ENCODE measurements around the gene NSD2. TPM values are rescaled to one million over a fixed set of nuclear protein-coding genes. Genes with fewer than 3 reads are reported as not detected.
"Not testable (repeated sequence)": the region's sequence is repeated elsewhere in the genome, so short reads cannot be mapped to it uniquely, and the experiment has no call there.

NSD2 gene
- polyA plus RNA-seq, 4 donors: 73.6 to 85.8 (median 81.7) TPM

DNA sequence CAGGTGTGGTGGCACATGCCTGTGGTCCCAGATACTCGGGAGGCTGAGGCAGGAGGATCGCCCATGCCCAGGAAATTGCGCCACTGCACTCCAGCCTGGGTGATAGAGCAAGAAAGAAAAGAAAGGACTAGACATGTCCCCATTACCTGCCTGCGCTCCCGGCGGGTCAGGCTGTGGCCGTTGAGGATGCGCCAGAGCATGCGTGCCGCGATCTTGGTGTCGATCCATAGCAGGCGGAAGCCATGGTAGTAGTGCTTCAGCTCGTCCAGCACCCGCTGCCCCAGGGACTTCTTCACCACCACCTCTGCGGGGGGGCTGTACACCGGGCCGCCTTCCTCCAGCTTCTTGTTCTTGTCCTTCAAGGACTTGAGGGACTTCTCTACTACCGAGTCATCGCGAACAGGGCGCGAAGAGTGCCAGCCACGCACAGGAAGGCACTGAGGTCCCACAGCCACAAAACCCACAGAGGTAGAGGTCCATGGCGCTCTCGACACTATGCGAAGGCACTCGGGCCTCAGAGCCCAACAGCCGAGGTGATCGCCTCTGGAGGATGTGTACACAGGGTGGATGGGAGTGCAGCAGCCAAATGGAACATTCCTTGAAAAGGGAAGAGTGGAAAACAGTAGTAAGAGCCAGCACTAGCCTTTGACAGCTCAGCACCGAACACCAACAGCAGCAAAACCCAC lies 29.8 kb upstream of the NSD2 start:
- no peak for DNase-seq (ENCODE audit: low read depth in 4 of 4, low spot score in 3 of 4)

DNA sequence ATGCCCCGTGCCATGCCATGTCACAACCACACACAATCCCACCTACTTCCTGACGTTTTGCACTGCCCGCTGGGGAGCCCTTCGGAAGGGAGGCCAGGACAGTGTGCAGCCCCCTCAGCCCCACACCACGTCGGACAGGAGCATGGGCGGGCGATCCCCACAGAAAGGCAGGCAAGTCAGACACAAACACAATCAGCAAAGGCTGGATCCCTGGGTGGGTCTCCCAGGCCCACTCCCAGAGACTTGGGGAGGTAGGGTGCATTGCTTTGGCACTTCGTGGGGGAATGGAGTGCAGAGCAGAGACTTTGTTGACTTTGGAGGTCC lies 29.3 kb upstream of the NSD2 start:
- DNase-seq (ENCODE audit: low read depth in 4 of 4, low spot score in 3 of 4): no peak

DNA sequence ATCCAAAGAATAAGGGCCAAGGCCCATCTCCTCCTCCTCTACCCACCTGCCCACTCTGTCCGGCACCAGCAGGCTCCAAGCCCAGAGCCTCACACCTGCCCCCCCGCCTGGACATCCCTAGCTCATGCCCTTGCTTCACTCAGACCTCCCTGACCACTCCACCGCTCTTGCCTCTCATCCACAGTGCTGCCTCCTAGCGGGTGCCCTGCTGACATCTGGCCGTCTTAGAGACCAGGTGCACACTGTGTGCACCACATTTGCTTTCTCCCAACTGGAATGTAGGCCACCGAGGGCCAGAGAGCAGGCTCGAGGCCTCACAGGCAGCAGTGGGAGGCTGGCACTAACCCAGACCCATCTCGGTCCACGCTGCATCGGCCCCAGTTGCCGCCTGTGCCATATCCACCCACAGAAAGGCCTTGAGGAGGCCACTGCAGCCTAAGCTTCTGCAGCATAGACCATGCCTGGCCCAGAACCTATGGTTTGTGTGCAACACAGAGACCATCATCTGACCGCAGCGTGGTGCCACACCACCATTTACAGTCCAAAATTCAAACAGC lies 28.8 kb upstream of the NSD2 start:
- no peak for DNase-seq (ENCODE audit: low read depth in 4 of 4, low spot score in 3 of 4)

DNA sequence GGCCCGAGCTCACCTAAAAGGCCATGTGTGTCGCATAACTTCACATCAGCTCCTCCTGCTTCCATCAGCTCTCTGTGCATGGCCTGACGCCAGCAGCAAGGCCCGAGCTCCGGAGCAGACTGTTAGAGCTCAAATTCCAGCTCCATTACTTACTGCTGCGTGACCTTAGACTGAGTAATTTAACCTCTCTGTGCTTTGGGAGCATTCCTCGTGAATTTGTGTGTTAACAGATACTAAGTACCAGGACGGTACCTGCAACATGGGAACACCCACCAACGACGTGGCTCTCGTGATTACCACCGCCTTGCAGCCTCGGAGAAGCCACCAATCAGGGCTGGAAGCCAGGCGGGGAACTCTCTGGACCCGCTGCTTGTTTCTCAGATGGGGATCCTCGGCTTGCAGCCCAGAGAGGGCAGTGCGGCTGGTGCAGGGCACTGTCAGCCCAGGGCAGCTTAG lies 28.2 kb upstream of the NSD2 start:
- no peak for DNase-seq (ENCODE audit: low read depth in 4 of 4, low spot score in 3 of 4)

DNA sequence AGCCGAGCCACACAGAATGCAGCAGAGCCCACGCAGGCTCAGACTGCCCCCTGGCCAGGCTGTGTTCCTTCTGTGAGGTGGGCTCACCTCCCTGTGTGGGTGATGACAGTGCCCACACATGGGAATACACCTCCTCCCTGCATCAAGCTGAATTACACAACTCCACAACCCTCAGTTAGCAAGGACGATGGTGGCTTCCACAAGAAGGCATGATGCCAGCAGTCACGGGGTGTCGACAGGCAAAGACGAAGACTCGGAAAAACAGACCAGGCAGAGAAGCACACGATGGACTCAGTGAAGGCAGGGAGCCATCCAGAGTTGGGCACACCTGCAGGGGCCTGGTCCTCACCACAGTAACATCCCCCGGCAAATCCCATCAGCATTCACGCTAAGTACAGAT lies 27.3 kb upstream of the NSD2 start:
- DNase-seq (ENCODE audit: low read depth in 4 of 4, low spot score in 3 of 4): no peak

DNA sequence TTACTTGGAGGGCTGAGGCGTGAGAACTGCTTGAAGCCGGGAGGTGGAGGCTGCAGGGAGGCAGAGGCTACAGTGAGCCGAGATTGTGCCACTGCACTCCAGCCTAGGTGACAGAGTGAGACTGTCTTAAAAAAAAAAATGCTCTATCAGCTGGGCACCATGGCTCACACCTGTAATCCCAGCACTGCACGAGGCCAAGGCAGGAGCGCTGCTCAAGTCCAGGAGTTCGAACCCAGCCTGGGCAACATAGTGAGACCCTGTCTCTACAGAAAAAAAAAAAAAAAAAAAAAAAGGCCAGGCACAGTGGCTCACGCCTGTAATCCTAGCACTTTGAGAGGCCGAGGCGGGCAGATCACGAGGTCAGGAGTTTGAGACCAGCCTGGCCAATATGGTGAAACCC lies 26.6 kb upstream of the NSD2 start:
- DNase-seq (ENCODE audit: low read depth in 4 of 4, low spot score in 3 of 4): not testable (repeated sequence)

DNA sequence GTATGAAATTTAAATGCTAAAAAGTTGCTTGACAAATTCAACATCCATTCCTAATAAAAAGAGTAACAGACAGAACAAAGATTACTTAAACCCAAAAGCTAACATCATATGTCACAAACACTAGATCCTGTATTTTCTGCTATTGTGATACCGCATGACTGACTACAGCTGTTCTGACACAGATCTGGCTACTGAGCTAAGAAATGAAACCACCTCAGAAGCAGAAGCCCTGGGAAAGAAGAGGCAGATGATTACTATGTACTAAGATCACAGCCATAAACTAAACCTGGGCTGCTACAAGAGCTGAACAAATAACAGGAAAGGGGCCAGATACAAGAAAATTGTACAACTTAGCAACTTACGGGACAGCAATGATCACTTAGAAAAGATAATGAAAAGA lies 24.6 kb upstream of the NSD2 start:
- DNase-seq (ENCODE audit: low read depth in 4 of 4, low spot score in 3 of 4): no peak

DNA sequence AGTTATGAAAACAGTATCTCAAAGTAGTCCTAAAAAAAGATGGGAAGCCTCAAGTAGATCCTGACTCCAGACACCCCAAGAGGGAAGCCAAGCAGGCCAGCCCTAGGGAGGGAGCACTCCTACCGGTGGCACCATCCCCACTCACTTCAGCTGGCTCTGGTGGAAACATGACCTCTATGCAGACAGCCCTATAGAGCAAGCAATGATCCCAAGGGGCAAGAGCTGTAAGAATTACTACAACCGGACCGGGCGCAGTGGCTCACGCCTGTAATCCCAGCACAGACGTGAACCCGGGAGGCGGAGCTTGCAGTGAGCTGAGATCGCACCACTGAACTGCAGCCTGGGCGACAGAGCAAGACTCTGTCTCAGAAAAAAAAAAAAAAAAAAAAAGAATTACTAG lies 20.9 kb upstream of the NSD2 start:
- no peak for DNase-seq (ENCODE audit: low read depth in 4 of 4, low spot score in 3 of 4)

DNA sequence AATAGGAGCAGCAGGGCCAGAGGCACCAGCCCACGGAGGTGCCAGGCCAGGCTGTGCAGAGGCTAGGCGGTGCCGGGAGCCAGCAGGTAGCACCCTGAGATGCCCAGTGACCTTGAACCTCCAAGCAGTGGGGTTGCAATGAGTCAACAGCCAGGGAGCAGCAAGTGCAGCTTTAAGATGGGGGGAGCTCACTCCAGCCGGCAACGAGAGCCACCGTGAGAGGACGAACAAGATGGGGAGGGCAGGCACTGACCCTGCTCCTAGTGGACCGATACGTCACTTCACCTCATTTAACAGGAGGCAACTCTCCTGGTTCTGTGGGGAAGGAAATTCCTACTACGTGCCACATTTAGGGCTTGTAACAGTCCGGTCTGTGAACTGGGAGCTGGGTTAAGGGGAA lies 20.0 kb upstream of the NSD2 start:
- no peak for DNase-seq (ENCODE audit: low read depth in 4 of 4, low spot score in 3 of 4)

DNA sequence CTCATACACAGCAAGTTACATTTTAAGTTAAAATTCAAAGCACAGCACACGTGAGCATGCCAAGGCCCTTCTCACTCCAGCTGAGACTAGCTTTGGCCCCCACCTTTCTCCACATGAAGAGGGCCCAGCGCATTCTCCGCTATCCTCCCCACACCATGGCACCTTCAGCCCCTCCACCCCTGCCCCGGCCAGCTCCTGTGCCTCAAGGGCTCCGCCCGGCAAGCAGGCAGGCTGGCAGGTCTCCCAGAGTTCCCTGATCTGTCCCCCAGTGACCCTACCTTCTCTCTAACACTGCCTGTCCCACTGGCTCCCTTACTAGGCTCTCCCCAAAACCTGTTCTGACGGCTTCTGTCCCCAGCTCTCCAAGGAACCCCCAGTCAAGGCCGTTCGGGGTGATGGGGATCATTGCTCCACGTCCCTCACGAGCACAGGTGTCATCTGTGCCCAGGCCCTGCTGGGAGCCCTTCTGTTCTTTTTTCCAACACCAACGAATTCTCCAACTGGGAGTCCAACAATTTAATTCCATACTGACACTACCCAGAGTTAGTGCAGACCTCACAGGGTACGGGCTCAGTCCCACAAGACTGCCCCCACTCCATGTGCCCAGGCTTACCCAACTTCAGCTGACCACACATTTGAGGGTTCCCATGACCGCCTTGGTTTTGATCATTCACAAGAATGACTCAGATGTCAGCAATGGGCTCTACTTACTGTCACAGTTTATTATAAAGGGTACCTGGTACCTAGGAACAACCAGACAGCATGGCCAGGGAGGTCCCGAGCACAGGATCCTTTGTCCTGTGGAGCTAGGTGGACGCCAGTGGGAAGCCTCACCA lies 19.4 kb upstream of the NSD2 start:
- DNase-seq (ENCODE audit: low read depth in 4 of 4, low spot score in 3 of 4): no peak

DNA sequence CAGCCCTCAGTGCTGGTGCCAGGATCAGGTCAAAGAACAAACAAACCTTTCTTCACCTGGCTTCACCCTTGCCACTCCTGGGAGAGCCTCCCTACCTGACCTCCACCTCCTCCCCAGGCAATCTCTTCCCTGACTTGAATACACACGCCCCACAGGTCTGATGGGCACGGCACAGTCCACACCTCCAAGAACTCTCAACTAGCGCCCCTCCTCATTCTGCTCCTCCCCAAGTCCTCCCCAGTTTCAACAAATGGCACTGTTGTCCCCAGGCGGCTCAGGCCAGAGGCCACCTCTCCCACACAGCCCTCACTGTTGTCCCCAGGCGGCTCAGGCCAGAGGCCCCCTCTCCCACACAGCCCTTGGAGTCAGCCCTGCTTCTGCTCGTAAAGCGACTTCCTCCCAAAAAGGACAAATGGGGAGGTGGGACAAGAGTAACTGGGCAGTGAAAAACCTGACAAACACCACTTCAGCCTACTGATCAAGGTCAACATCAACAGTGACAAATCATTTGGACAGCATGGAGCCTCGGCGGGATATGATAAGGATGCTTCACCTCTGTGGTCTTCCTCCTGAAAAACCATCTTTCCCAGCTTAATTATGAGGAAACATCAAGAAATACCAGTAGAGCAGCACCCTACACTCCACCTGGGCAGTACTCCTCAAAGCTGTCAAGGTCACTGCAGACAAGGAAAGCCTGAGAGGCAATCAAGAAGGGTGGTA lies 18.1 kb upstream of the NSD2 start:
- DNase-seq (ENCODE audit: low read depth in 4 of 4, low spot score in 3 of 4): no peak

DNA sequence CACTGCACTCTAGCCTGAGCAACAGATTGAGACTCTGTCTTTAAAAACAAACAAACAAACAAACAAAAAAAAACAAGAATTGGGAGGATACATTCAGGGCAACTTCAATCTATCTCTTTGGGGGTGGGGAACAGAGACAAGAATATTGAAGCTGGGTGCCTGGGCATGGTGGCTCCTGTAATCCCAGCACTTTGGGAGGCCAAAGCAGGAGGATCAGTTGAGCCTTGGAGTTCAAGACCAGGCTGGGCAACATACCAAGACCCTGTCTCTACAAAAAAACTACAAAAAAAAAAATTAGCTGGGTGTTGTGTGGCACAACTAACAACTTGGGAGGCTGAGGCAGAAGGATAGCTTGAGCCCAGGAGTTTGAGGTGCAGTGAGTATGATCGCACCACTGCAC lies 16.4 kb upstream of the NSD2 start:
- DNase-seq (ENCODE audit: low read depth in 4 of 4, low spot score in 3 of 4): no peak

DNA sequence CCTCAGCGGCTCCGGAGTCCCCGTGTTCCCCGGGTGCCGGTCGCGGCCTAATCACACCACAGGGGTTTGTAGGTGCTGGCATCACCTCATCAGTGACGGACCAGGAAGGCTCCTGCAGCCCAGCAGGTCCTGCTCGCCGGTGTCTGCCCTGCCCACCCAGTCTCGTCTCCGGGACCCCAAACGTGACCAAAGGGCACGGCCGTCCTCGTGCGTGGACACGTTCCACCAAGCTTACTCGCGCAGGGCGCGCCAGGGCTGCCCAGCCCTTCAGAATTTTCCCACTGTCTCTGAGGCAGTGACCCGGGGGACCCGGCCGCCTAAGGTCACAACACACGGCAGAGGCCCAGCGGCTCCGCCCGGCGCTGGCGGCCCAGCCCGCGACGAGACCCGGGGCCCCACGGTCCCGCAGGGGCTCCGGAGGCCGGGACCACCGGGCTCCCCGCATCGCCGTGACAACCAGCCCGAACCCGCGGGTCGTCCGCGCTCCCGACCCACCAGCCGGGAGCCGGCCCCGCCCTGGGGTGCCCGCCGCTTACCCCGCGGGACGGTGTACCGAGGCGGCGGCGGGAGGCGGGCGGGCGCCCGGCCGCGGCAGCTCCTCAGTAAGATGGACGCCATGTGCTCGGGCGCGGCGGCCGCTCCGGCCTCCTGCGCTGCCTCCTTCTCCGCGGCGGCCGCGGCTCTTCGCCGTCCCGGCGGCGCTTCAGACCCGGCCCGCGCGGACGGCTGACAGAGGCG lies 15.7 kb upstream of the NSD2 start:
- no peak for DNase-seq (ENCODE audit: low read depth in 4 of 4, low spot score in 3 of 4)

DNA sequence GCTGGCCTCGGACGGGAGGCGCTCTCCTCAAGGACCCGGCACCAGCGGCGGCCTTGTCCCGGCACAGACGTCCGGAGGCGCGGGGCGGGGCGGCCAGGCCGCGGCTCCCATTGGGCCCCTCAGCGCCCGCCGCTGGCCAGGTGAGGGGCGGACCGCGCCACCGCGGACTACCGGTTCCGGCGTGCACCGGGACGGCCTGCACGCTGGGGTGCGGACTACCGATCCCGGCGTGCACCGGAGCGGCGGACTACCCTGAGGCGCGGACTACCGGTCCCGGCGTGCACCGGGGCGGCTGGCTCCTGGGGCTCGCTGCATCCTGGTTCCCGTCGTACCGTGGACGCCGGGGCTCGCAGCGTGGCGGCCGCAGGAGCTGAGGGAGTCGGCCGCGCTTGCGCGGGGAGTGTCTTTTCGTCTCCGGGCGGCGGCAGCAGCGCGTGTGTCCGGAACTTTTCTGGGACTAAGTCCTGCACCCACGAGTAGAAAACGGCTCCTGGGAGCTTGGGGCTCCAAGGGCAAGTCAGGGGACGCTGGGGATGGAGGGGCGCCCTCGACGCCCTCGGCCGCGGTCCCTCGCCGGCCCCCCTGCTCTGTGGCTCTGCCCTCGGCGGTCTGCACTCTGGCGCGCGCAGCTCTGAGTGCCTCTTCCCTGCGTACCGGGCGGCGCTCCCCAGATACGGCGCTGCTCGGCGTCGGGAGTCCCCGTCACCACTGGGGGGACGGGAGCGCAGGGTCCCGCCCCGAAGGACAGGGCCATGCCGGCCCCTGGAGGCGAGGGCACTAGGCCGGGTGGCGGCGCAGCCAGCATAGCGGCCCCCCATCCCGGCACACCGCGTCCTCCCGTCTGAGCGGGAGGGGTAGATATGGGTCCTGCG lies 14.9 kb upstream of the NSD2 start, which contains the start of gene LETM1:
Gene LETM1, minus strand, starts transcription at position 86 of the 872 bp plus-strand sequence. CDS start 206 bp downstream, outside the sequence.
- DNase-seq (ENCODE audit: low read depth in 4 of 4, low spot score in 3 of 4): peak; percentile 76 to 87 (median 81)

DNA sequence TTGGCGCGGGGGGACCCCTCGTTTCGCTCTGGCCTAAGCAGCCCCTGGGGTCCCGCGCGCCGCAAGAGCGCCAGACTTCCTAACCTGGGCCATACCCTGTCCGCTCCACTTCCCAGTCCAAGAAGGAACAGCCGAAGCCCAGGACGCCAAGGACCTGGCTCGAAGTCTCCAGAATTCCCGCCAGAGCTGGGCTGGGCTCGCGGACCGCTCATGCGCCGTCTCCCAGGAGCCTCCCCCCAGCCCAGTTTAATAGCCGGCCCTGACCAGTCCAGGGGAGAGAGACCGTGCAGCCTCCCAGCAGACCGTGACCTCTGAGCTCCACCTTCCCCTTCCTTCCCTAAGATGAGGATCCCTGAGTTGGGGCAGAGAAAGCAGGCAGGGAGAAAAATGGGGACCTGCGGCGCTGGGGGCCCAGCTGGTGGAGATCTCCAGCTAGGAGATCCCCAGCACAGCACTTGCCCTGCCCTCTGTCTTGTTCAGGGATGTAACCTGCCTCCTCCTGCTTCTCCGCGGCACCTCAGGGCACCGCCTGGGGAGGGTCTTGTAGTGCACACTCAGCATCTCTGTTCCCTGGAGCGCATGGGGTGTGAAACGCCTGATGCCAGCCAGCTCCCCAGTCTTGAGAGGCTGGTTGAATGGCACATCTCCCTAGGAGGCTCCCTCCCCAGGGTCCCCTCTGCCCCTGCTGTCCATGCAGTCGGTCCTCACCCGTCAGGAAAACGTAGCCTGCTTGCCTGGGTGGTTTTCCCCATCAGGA lies 14.1 kb upstream of the NSD2 start:
- no peak for DNase-seq (ENCODE audit: low read depth in 4 of 4, low spot score in 3 of 4)

DNA sequence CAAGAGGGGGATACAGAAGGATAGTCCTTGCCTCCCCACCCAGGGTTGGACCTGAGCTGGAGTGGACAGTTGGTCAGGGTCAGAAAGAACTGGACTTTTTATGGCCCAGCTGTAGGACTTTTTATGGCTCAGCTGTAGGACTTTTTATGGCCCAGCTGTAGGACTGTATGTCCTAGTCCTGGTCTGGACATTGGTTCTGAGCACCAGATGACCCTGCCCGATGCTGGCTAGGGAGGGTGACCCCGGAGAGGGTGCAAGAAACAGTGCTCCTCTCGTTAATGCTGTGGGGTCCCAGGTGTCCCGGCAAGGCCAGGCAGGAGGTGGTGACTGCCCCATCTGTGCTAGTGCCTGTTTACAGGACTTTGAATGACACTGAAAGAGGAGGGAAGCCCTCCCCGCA lies 13.3 kb upstream of the NSD2 start:
- DNase-seq (ENCODE audit: low read depth in 4 of 4, low spot score in 3 of 4): no peak

DNA sequence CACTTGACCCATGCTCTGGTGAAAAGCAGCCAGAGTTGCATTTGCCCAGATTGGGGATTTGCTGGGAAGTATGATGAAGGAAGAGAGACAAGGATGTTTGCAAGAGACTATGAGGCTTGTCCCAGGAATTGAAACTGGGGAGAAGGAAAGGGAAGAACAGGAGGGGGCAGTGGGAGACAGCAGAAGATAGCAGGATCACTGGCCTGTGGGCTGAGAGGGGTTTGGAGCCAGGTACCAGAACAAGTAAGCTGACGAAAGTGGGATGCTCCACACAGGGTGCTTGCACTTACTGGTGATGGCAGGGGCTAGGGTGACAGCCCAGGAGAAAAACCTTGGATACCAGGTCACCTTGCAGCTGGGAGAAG lies 11.8 kb upstream of the NSD2 start:
- no peak for DNase-seq (ENCODE audit: low read depth in 4 of 4, low spot score in 3 of 4)

DNA sequence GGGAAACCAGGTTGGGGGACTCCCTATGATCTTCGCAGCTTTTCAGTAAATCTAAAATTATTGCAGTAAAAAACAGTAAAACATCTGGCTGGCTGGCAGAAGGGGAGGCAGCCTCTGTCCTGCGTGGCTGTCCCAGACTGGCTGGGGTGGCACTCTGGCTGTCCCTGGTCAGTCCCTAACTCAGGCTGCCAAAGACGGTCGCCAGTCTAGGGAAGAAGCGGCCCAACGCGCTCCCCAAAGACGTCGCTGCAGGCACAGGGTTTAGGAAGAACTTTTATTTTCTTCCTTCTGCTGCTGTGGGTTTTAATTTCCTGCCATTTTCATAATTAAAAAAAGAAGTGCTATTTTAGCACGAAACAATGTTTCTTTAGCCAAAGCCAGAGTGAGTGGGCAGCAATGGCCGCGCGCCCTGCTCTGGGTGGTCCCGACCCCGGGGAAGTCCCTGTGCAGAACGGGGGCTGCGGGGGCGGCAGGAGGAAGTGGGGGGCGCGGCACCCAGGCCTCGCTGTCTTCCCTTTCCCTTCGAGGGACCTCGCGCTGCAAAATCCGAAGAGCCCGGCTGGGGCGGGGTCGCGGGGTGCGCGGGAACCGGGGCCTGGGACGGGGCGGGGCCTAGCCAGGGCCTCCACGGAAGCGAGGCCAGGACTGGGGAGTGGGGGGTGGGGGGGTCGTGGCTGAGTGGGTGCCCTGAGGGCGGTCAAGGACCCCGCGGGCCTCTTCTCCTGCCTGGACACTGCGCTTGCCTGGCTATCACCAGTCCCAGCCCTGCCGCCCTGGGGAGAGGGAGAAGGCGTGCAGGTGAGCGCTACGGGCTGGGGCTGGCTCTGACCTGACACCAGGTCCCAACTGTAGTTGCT lies 8.9 kb upstream of the NSD2 start:
- DNase-seq (ENCODE audit: low read depth in 4 of 4, low spot score in 3 of 4): no peak

Data from left renal pelvis (tissue), 4 donors.